Stimulated activated CD4-positive, alpha-beta T cell treated with anti-CD3 and anti-CD28 coated beads, TNF-alpha, amount 100 ng/mL, for 1 hour (primary cell): ENCODE results near the gene PLEKHA5.
"Not testable (repeated sequence)": the region's sequence is repeated elsewhere in the genome, so short reads cannot be mapped to it uniquely, and the experiment has no call there.

Experiments
- DNase-seq, 3 donors: peaks; one replicate each; pipeline ENCODE4 v3.0.0-alpha.2; 2020; ENCODE audit warnings: low read depth in 3 of 3, low spot score in 1 of 3

The PLEKHA5 gene, protein sequence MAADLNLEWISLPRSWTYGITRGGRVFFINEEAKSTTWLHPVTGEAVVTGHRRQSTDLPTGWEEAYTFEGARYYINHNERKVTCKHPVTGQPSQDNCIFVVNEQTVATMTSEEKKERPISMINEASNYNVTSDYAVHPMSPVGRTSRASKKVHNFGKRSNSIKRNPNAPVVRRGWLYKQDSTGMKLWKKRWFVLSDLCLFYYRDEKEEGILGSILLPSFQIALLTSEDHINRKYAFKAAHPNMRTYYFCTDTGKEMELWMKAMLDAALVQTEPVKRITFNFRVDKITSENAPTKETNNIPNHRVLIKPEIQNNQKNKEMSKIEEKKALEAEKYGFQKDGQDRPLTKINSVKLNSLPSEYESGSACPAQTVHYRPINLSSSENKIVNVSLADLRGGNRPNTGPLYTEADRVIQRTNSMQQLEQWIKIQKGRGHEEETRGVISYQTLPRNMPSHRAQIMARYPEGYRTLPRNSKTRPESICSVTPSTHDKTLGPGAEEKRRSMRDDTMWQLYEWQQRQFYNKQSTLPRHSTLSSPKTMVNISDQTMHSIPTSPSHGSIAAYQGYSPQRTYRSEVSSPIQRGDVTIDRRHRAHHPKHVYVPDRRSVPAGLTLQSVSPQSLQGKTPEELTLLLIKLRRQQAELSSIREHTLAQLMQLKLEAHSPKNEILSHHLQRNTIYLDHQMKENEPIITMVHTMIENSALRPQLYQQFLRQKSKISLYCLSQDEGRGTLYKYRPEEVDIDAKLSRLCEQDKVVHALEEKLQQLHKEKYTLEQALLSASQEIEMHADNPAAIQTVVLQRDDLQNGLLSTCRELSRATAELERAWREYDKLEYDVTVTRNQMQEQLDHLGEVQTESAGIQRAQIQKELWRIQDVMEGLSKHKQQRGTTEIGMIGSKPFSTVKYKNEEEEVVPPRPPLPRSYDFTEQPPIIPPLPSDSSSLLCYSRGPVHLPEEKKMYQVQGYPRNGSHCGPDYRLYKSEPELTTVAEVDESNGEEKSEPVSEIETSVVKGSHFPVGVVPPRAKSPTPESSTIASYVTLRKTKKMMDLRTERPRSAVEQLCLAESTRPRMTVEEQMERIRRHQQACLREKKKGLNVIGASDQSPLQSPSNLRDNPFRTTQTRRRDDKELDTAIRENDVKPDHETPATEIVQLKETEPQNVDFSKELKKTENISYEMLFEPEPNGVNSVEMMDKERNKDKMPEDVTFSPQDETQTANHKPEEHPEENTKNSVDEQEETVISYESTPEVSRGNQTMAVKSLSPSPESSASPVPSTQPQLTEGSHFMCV

DNA sequence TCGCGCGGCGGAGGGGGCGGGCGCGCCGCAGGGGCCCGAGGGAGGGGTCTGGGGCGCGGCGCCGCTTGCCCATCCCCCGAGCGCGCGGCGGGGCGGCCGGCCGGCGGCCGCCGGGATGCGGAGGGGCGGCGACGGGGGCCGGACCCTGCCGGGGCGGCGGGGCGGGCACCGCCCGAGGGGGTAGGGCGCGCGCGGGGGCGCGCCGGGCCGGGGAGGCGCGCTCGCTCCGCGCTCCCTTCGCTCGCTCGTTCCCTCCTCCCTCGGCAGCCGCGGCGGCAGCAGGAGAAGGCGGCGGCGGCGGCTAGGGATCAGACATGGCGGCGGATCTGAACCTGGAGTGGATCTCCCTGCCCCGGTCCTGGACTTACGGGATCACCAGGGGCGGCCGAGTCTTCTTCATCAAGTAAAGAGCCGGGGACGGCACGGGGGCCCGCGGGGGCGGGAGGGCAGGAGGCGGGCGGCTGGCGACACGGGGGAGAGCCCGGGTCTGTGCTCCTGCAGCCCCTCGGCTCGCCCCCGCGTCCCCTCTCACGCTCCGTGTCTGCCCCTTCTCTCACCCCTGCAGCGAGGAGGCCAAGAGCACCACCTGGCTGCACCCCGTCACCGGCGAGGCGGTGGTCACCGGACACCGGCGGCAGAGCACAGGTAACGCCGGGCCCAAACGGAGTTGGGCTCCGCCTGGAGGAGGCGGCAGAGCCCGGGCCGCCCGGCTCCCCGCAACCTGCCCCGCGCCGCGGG, at the start of gene PLEKHA5:
PLEKHA5 (plus strand) TSS at position 248 of the 738 bp plus-strand sequence; CDS start at position 315, 67 bp downstream.
- peak in 2 of 3 donors; percentile 0 to 1 for DNase-seq

DNA sequence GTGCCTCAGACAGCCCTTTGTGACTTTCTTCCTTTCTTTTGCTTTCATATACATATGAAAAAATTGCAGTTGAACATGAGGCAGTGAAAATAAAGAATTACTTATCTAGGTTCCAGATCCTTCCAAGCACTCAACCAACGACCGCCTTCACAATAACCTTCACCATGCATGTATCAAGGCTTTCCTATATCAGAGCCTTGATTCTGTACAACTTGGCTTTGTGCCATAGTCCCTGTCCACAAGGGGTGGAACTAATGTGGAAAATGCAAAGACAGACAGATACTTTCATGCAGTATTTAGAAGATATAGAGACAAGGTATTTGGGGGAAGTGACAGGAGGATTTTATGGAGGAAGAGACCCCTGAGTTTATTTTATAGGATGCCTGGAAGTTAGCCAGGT, 48.6 kb upstream of the PLEKHA5 start:
- no peak for DNase-seq

DNA sequence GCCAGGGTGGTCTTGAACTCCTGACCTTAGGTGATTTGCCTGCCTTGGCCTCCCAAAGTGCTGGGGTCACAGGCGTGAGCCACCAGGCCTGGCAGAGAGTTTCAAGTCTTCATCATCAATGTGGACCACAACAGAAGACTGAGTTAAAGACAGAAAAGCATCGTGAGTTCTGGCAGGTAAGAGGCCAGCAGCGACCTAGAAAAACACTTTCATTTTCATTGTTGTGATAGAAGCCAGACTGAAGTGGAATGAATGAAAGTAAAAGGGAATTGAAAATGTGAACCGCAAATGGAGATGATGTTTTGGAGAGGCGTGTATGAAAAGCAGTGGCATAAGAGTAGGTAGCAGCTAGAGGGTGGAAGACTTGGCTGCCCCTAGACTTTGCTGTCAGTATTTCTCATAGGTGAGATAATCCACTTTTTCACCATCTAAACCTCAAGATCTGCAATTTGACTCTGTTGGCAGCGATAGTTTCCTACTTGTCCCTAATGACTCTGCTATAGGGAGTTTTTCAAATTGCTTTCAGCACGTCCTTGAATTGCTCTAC, 47.1 kb upstream of the PLEKHA5 start:
- DNase-seq: no peak

DNA sequence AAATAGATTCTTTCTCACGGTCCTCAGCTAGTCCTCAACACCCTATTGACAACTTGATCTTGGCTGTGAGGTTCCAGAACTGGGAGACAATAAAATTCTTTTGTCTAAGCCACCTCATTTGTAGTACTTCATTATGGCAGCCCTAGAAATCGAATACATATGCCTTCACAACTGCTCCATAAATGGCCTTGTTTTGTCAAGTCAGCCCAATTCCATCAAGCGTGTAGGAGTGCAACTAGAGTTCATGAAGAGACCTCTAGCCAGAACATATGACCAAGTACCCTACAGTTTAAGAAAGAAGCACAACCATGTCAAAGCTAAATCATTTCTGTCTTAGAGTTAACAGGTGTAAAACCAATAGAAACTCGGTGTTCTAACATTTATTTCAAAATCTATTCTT, 45.0 kb upstream of the PLEKHA5 start:
- no peak for DNase-seq

DNA sequence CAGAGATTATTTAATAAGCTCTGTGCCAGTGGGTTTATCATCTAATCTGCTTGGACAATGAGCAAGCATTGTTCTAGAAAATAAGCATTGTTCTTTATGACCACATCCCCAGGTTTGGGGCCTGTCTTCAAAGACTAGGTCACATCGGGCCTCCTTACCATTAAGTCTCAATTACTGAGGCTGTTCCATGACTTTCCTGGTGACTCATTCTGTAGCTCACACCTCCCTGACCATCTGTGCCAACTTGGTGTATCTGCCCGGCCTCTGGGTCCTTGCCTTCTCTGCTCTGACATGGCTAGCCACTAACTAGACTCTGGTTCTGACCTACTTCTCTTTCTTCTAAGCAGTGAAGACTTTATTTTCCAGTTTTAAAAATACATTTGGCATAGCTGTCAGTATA, 44.4 kb upstream of the PLEKHA5 start:
- DNase-seq: no peak

DNA sequence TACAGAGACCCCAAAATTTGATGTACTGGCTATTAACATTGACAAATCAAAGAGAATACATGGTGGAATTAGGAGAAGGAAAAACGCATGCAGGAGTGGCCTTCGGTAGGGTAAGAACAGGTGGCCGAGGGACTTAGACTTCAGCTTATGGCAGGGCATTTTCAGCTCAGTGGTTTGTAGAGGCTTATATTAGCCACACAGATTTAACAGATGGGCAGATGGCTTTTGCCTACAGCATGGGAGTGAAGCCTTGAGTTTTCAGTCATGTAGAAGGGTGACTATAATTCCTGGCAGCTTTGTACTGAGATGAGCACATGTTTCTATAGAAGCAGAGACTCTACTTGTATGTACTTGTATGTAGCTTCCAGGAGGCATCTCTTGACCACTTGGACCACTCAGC, 40.9 kb upstream of the PLEKHA5 start:
- DNase-seq: no peak

DNA sequence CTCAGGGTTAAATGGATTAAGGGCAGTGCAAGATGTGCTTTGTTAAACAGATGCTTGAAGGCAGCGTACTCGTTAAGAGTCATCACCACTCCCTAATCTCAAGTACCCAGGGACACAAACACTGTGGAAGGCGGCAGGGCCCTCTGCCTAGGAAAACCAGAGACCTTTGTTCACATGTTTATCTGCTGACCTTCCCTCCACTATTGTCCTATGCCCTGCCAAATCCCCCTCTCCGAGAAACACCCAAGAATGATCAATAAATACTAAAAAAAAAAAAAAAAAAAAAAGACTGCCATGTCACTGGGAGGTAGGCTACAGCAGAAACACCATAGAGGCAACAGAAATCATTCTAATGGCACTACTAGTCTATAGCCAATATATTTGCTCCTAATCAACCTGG, 37.1 kb upstream of the PLEKHA5 start:
- DNase-seq: not testable (repeated sequence)

DNA sequence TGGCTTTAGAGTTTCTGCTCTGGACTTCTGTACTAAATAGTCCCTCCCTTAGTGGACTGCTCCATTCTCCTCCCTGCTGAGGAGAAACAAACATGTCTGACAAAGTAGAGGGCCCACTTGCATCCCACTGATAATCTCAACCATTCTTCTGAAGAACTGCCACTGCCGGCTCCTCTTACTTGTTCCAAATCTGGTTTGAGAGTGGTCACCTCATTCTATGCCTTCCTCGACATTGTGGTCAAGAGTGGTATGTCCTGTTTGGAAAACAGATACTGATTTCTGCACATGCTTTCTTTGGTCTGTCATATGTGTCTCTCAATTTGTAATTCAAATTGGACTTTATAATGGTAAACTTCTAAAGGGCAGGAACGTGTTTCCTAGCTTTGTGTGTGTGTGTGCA, 36.3 kb upstream of the PLEKHA5 start:
- DNase-seq: no peak

DNA sequence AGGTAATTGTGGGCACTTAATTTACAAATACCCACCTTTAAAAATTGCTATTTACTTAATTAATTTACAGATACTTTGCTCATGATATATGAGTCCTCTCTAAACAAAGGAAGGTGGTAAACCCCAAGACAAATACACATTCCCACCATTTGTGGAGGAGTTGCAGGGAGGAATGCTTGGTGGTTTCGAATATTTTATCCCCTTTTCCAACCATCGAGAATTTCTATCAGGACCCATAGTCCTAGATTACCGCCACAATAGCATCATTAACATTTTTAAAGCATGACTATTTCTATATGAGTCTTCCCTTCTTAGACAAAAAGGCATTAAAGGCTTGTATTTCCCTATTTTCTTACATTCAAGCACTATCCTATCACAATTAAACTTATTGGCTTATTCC, 34.2 kb upstream of the PLEKHA5 start:
- no peak for DNase-seq

DNA sequence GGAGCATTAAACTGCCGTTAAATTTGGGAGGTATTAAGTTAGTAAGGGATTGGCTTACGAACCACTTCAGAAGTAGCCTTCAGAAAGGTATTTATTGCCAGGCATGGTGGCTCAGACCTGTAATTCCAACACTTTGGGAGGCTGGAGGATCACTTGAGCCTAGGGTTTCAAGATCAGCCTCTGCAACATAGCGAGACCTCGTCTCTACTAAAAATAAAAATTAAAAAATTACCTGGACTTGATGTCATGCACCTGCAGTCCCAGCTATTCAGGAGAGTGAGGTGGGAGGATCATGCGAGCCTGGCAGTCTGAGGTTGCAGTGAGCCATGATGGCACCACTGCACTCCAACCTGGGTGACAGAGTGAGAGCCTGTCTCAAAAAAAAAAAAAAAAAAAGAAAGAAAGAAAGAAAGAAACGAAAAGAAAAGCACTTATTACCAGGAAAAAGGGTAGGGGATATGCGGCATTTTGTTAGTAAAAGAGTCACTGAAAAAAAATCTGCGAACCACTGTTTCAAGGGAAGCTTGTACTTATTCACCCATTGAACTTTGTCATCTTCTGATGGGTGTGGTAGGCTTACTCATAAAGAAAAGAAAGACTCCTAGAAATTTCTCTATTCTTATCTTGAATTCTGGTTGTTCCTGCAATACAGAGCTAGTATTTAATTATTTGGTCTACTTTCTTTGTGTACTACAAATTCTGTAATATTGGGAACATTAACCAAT, 33.6 kb upstream of the PLEKHA5 start:
- DNase-seq: no peak

DNA sequence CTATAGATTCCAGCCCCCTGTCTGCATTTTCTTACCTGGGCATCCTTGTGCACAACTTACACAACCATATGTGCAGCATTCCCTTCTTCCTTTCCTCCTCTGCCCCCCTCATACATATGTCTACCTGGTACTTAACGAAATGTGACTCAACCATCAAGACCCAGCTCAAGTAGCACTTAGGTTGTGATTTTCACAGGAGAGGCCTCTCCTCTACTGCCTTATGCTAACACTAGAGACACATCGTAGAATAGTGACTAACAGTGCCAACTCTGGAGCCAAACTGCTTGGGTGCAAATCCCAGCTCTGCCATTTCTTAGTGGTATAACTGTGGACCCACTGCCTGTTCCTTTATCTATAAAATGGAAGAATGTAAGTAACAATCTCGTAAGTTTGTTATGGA, 24.1 kb upstream of the PLEKHA5 start:
- DNase-seq: no peak

DNA sequence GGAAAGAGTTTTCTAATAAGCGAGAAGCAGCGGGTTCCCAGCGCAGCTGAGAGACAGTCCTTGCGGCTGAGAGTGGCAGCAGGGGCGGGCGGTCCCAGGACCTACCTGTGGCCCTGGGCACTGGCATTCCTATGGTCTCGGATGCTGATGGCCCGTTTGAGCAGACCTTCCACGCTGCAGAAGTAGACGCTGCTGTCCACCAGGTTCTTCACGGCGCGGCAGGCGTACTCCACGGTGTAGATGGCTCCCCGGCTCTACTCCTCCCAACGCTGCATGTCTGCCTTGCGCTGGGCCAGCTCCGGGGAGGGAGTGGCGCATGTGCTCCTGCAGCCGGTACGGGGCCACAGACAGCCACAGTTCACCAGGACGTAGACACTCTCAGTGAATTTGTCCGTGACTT, 21.8 kb upstream of the PLEKHA5 start:
- DNase-seq: no peak

DNA sequence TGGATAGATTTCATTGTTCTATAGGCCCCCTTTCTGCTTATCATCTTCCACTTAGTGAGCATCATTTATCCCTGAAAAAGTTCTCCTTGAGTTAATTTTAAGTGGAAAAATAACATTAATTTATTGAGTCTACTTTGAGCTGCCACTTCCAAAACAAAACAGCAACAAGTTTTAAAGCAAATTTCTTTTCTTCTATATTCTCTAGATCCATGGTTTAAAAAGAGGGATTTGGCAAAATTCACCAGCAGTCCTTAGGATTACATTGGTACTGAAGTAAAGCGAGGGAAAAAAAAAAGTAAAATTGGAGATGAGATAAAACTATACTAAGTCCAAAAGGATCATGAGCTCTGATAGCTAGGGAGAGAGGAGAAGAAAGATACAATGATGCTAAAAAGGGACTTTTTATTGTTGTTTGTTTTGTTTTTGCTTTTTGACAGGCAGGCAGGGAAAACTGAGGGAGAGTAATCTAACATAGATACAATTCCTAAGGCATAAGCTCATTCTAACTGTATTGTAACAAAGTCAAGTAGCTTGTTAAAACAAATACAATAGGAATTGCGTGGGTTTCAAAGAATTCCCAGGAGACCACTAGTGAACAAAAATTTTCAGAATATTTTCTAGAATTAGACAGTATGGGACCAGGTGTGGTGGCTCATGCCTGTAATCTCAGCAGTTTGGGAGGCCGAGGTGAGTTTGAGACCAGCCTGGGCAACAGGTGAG, 19.2 kb upstream of the PLEKHA5 start:
- DNase-seq: no peak

DNA sequence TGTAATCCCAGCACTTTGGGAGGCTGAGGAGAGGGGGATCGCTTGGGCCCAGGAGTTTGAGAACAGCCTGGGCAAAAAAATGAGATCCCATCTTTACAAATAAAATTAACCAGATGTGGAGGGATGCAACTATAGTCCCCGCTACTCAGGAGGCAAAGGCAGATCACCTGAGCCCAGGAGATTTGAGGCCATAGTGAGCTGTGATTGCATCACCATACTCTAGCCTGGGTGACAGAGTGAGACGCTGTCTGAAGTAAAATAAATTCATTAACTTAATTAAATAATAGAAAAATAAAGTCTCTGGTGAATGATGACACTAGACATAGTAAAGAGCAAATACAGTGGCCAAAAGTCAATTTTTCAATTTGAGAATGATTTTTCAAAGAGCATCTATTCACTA, 16.1 kb upstream of the PLEKHA5 start:
- DNase-seq: no peak

DNA sequence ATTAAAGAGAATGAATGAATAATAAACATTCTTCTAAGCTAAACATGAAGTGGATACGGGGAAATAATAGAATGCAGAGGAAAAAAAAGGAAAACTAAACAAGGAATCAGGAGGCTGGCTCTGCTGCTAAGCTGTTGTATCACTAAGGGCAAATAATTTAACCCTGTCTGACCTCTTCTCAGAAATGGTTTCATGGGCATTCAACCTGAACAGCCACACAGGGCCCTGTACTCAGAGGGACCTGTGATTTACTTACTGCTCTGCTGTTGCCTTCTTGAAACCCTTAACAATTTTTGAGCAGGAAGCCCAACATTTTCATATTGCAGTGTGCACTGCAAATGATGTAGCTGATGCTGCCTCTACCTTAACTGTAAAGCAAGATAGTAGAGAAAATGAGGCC, 14.2 kb upstream of the PLEKHA5 start:
- no peak for DNase-seq

DNA sequence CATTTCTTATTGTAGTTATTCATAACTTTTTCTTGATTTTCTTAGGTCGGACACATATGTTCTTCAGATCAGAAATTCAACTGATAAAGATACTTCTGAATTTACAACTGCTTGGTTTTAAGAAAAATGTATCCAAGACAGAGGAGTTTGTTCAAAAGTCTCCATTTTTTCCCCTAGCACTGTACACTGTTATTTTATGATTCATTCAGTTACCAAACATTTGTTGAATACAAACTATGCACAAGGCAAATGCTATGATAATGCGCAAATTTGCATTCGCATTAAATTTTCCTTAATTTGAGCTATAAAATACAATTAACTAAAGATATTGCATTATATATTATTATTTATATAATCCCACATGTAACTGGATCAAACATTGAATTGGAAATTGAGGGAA, 10.1 kb upstream of the PLEKHA5 start:
- DNase-seq: no peak

DNA sequence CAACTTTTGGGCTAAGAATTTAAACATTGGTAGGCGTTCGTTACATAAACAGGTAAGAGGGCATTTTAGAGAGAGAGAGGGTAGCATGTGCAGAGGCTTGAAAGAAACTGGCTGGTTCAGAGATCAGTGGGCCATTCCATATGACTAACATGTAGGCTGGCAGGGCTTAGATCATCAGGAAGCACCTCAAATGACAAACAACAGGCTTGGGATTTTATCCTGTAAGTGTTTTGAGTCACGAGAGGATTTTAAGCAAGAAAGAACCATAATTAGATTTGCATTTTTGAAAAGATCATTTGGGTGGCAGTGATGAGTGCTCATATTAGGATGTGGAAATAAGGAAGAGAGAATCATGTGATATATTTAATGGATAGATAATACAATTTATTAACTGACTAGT, 8.7 kb upstream of the PLEKHA5 start:
- DNase-seq: no peak

DNA sequence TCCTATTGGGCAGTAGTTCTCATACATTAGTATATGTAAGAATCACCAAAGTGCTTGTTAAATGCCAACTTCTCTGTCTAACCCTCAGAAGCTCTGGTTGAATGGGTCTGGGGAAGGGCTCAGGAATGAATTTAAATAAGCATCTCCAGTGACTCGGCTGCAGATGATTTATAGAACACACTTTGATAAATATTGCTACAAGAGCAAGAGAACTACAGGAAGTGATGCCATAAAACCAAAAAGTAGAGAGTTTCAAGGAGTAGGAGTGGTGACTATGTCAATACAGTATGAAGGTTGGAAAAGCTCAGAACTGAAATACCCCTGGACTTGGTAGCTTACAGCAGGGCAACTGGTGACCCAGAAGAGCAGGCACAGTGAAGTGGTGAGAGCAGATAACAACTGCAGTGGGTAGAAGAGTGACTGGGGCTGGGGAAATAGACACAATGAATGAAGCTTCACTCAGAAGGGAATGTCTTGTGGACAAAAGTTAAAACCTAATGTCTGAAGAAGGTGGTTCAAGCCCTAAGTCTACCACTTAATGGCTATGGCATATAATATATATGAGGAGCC, 8.0 kb upstream of the PLEKHA5 start:
- no peak for DNase-seq

DNA sequence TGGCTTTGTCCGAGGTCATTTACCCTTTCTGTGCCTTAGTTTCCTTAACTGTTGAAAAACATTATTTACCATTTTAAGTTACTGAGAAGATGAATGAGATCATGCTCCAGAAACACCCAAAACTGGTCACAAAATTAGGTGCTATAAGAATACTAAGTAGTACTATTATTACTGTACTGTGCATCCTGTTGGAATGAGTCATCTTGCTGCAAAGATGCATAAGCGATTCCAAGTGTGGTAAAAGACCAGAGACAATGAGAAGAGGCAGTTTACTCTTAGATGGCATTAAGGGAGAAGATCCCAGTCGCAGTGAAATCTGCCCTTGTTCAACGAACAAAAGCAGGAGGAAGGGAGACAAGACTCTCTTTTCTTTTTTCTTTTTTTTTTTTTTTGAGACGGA, 4.2 kb upstream of the PLEKHA5 start:
- no peak for DNase-seq
